Measurements from ENCODE around the gene EPB41L2.
"Not testable (repeated sequence)": the region's sequence is repeated elsewhere in the genome, so short reads cannot be mapped to it uniquely, and the experiment has no call there.

EPB41L2 gene

DNA sequence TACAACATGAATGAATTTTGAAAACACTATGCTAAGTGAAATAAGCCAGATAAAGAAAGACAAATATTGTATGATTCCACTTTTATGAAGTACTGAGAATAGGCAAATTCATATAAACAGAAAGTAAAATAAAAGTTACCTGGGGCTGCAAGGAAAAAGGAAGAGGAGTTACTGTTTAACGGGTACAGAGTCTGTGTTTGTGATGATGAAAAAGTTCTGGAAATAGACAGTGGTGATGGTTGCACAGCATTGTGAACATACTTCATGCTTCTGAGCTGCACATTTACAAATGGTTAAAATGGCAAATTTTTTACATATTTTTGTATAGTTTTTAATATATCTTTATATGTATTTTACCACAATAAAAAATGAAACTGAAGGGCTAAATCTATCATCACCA is 29.4 kb downstream of the EPB41L2 start:
- FAIRE-seq: no peak

DNA sequence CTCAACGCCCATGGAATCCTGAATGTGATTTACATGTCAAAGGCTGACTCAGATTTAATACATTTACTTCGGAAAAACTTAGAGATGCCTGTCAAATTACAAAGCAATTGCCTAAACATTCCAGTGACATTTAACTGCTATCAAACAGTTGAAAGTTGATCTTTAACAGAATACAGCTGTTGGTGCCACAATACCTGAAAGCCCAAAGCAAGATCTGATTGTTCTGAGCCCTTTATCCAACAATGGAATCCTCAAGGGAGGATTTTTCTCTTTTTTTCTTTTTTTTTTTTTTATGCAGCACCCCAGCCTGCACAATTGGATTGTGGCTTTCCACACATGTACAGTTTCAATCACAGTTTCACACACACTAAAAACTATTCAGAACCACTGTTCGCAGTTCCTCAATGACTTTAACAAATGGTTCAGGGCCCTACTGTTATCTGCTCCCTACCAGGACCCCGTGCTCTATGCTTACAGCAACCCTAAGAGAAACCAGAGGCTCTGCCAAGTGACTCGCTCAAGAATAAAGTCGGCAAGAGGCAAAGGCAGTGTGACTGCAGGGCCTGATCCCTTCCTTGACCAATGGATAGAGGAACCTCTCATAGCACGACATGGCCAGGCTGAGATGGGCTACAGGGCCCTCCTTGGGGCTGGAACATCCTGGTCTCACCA is 33.3 kb downstream of the EPB41L2 start:
- FAIRE-seq: no peak

DNA sequence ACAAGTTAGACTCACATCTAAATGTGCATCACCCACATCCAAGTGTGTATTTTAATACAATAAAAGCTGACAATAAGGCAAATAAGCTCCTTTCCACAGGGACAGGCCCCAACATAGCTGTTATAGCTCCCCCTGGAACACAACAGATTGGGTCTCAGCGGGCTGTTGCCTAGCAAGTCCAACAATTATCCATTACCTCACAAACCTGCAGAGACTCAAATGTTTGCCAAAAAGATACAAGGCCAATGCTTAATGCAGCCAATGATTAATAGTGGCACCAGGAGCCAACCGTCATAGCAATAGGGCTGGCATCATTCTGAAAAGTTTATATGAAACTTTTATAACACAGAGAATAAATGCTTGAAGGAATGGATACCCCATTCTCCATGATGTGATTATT is 35.7 kb downstream of the EPB41L2 start:
- FAIRE-seq: no peak

DNA sequence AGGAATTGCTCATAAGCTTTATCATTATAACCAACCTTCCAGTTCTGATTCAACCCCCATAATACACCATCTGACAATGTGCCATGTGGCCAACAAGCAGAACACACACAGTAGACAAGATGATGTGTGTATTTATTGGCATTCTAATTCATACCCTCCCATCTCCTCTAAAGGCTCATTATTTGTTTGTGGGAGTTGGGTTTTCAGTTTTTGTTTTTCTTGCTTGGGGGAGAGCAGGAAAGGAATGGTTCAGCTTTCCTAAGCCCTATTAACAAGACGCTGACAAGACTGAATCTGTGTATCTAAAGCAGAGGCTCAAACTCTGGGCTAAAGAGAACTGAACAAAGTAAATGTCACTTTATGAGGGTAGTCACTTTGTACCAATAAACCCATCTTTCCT is 36.8 kb downstream of the EPB41L2 start:
- no peak for FAIRE-seq

DNA sequence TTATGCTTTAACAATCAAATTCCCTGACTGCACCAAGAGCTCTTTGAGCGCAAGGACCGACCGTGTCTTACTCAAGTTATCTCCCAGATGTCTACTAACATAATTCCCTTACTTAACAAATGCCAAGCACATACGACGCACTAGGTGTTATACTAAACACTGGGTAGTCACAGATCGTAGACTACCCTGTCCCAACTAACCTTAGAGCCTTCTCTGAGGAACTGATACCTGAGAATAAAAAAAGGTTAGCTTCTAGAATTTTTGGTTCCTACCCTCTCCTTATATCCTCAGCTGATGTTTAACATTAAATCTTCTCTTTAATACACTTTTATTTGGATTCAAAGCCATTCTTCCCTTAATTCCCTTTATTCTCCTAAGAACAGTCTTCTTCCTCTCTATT is 38.5 kb downstream of the EPB41L2 start:
- no peak for FAIRE-seq

DNA sequence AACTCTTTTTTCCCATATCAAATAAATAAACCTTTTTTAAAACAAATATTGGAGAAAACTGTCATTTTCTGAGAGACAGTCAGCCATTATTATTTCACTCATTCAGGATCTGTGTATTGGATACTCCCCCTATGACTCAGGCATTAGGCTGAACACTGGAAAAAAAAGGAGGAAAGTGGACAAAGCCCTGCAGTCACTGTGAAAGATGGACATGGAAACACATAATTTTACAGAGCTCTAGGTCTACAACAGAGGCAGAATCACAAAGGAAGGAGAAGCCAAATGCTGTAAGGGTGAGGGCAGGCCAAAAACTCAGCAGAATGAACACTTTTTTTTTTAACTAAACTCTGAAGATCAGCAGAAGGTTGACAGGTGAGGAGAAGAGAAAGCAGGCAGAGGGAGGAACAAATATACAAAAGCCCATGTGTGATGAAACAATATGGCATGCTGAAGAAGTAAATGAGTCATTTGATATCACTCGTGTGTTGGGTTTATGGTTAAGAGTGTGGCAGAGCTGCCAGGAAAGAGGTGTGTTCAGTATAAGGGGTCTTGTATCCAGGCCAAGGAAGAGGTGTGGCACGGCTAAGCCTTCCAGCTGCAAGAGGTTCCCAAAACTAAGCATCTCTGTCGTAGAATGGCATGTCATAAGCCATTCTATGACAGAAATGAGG is 39.1 kb downstream of the EPB41L2 start:
- no peak for FAIRE-seq

DNA sequence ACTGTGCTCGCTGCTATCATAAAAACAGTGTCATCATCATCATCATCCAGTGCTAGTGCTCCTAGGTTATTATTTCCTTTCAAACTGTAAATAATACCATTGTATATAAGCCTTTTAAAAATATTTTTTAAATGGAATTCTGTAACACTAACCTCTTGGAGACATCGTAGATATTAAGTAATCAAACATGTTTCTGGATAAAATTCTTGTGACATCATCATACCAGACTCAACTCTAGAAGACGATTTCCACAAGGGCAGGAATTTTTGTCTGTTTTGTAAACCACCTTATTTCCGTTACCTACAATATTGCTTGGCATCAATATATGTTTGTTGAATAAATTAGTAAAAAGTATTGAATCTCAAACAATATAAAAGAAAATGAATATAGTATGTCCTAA is 40.4 kb downstream of the EPB41L2 start:
- no peak for FAIRE-seq

DNA sequence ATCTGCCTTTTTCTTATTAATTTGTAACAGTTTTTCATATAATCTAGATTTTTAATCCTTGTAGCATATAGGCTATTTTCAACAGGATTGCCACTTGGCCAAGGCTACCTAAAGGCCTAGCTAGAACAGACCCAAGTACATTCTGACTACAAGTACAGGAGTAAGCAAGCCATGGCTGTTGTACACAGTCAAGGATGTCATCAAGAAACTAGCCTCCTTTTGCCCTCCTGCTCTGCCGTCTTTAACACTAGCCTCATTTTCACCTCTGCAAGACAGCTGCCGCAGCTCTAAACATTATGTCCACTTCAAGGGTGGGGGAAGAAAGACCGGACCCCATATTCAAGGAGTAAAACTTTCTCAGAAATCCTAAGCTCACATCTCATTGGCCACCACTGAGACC is 45.1 kb downstream of the EPB41L2 start:
- FAIRE-seq: no peak

DNA sequence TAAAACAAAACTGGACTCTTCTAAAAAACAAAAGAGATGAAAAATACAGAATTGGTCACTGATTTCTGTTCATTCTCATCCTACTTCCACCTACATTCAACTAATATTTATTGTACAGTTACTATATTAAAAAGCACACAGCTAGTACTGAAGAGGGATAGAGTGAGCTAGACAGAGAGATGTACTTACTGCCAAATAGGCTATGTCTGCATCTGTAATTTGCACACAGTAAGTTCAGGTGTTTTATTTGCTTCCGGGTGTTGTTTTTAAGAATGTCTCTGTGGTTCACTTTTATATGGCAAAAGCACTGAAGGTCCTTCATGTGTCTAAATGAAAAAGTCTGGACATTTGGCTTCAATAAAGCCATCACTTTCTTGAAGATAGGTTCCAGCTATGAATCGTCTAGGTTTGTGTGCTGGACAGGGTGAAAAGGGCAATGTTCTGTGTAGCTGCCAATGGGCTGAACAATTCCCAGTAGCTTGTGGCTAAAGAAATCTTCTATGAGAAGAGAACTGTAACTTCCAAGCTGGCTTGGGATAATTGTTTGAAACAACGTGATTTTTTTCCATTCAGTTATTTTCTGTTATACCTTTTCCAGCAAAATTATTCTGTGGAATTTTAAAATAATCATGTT is 47.3 kb downstream of the EPB41L2 start:
- no peak for FAIRE-seq

DNA sequence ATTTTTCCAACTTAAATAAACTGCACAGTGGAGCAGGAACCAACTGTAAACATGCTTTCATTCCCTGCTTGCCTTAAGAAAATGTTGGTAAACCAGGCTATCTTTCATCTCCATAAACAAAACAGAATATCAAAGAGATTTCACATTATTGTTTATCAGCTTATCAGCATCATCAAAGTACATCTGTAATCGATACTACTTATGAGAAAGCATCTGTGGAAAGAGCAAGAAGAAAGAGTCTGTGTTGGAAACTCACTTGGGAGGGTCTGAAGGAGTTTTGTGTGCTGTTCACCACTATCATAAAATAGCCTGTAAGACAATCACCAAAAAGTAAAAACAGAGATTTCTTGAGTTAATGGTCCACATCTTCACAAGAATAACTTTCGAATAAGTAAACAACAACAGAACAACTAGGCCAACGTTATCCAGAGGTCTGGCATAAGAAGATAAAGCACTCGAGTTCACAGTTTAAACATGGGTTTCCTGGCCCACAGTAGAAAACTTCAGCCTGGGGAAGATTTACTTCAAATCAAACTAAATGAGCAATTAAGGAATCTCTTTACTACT is 47.9 kb downstream of the EPB41L2 start:
- FAIRE-seq: no peak

DNA sequence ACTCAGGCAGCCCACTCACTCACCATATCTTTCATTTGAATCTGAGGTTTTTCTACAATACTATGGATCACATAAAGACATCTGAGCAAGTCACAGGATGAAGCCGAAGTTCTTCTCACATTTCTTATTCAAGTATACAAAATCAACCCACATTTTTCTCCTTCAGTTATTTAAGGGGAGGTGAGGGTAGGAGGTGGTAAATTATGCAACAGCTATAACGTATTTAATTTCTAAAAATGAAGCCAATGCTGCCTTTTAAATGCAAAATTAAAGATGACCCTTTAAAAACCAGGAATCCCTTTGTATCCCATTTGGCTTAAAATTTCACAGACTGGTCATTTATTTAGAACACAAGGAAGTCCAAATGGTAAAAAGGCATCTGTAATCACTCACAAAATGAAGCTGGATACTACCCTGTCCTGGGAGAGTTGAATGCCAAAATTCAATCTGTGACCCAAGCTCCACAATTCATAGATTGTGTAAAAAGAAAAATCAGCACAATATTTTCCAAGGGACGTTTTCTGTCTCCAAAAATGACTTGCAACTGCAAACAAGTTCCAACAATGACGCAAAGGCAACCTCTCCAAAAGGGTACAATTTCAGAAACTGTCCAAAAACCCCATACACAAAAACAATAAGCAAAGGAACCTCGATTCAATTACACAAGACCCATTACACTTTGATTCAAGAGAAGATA is 48.8 kb downstream of the EPB41L2 start:
- FAIRE-seq: no peak

DNA sequence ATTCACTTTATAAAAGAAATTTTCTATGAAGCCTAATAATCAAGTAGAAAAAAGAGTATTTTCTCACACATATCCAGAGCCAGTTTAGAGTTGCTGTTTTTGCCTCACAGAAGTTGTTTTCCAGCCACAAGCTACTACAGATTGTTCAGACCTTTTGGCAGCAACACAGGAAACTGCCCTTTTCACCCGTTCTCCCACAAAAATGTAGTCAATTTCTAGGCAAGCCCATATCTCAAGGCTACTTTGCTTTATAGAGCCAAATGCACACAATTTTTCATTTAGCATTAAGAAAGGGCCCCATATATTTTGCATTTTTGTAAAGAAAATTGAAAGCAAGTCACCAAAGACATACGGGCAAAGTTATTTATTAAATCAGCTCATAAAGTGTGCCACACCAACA is 49.5 kb downstream of the EPB41L2 start:
- FAIRE-seq: no peak

DNA sequence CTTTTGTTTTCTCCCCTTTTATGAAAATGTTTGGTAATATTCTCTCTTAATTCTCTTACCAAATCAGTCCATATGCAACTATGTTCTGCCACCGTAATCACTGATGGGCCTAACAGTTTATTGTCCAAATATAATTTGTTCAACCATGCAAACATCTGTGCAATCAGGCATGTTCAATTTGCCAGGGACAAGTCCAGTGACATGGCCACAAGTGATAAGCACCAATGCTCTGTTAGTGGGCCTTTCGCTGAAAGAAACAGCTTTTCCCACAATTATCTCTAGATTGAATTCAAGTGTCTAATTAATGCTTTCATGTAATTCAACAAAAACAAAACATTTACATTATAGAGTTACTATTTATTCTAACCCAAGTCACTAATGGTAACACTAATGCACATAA is 53.3 kb downstream of the EPB41L2 start:
- no peak for FAIRE-seq

DNA sequence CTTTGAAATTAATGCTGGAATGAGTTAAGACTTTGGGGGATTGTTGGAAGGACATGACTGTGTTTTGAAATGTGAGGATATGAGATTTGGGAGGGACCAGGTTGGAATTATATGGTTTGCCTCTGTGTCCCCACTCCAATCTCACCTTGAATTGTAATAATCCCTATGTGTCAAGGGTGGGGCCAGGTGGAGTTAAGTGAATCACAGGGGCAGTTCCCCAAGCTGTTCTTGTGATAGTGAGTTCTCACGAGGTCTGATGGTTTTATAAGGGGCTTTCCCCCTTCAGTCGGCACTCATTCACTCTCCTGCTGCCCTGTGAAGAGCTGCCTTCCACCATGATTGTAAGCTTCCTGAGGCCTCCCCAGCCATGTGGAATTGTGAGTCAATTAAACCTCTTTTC is 54.1 kb downstream of the EPB41L2 start:
- not testable (repeated sequence) for FAIRE-seq

DNA sequence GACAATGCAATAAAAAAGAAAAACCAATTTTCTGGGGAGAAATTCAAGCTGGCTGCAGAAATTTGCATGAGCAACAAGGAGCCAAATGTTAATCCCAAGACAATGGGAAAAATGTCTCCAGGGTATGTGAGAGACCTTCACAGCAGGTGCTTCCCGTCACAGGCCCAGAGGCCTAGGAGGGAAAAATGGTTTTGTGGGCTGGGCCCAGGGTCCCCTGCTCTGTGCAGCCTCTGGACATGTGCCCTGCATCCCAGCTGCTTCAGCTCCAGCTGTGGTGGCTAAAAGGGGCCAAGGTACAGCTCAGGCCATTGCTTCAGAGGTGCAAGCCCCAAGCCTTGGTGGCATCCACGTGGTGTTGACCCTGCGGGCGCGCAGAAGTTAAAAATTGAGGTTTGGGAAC is 55.1 kb downstream of the EPB41L2 start:
- FAIRE-seq: not testable (repeated sequence)

DNA sequence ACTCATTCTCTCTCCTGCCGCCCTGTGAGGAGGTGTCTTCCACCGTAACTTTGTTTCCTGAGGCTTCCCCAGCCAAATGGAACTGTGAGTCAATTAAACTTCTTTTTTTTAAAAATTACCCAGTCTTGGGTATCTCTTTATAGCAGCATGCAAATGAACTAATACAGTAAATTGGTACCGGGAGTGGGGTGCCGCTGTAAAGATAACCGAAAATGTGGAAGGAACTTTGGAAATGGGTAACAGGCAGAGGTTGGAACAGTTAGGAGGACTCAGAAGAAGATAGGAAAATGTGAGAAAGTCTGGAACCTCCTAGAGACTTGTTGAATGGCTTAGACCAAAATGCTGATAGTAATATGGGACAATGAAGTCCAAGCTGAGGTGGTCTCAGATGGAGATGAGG is 55.8 kb downstream of the EPB41L2 start:
- no peak for FAIRE-seq

DNA sequence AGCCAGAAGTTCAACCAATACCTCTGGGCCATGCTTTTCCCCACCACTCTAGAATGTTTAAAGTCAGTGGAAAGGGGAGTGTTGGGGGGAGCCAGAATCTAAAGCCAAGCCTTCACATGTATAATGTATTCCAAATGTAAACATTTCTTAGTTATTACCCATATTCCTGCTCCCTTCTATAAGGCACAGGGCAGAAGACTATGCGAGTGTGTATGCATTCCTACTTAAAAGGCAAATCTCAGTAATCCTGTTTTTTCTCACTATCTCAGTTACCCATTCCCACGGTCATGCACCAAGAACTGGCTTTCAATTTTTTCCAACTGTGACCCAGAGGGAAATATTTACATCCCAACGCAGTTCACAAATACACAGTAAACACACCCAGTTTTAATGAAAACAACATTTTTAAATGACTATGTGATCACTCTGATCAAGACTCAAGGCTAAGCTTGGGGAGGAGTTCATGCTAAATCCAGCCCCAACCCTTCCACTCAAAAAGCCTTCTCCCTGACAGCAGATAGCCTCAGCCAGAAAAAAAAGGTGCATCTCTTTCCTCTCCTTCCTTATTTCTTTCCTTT is 57.5 kb downstream of the EPB41L2 start:
- no peak for FAIRE-seq

DNA sequence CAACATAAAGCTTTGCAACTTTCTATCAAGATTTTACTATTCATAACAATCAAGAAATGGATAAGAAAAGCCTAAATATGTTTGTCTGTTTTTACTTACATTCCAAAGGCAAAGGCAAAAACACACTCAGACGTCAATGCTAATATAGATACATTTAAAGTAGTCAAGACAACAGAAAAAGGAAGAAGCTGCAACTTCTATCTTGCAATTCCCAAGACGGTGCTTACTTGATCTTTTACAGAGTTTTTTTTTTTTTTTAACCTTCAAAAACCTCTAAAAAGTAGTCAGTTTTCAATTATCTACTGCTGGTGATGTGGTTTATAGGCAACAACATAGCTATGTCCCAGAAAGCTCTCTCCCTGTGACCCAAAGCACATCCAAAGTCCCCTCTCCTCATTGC is 58.1 kb downstream of the EPB41L2 start:
- FAIRE-seq: no peak

DNA sequence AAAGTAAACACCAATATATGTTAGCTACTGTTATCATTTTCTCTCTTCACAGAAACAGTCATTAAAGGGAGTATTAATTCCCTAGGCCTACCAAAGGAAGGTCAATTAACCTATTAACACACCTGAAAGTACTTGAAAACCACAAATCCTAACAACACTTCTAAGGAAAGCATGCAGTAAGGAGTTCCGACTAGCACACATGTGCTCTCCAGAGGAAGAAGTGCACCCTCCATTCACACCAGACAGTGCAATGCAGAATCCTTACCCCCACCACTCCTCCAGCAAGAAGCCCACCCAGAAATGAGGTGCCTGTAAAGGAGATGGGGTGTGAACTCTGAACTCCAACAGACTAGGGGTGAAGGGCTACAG is 58.7 kb downstream of the EPB41L2 start:
- no peak for FAIRE-seq

DNA sequence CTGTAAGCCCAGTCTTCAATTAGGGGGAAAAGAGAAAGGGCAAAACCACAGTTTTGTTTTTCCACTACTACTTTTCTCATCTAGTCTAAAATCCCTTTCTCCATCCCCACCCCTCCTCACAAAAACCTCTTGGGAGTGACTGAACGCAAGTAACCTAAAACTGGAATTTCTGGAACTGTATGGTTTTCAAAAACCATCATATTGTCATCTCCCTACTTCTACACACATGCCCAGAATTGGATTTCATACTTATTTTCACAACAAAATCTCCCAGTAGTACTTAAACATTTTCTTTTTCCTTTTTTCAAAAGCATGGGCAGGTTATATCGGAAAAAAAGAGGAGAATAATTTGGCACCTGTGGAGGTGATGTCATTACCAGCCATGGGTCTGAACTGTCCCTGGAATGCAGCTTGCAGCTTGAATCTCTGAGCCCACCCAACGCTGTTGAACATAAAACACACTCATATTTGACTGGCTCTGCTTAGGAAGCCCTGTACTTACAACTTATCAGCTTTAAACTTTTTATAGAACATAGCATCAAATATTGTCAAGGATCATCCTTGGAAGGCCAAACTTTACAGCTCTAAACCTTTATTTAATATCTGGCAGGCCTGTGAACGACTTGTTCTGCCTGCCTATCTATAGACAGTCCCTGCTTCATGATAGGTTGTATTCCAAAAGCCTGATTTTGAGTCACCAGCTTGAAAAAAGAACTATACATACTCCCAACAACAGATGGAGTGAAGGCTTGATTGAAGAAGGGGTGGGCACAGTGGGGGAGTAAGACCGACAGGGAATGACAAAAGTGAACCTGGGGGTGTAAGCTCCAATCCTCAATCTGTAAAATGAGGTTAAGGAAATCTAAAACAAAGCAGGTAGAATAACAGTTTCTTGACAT is 59.3 kb downstream of the EPB41L2 start:
- no peak for FAIRE-seq

DNA sequence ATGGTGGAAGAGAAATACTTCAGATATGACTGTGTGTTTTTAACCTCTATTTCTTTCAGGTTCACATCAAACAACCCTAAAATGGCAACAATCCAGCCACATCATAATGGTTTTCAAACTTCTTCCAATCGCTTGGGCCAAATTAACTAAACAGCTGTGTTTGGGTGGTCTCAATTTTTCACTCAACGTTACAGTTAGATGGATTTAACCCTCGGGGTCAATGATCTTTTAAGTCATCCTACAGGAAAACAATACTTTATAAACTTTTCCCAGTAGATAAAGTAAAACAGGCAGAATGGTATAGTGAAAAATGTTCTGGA is 60.4 kb downstream of the EPB41L2 start:
- FAIRE-seq: no peak
